ENCODE data around the gene SLC45A1.

SLC45A1 gene

GRCh38 chr1:8330271-8331125 lies 12.6 kb downstream of the SLC45A1 start:
- H3K4me1 ChIP-seq (ENCODE audit: insufficient read depth, low read length, poor library complexity, severe bottlenecking): no peaks in the 10 kb centered on the region
- no peaks in the 10 kb centered on the region for H3K9me2 ChIP-seq (replicated peaks; ENCODE audit: low read depth, low read length)
- no peaks in the 10 kb centered on the region for H3K36me3 ChIP-seq (ENCODE audit: insufficient read depth, low read length)
- no peaks in the 10 kb centered on the region for H3K79me2 ChIP-seq (ENCODE audit: insufficient read depth, low read length)
- H3K9ac ChIP-seq (ENCODE audit: low read depth, low read length, poor library complexity, severe bottlenecking): no peak overlapping the region
- no peak overlapping the region for H3K4me2 ChIP-seq (ENCODE audit: low read depth, low read length, poor library complexity, severe bottlenecking)
- H3K9me3 ChIP-seq (ENCODE audit: insufficient read depth, low read depth, low read length): no peaks in the 10 kb centered on the region
- no peaks in the 10 kb centered on the region for H3K27me3 ChIP-seq (ENCODE audit: insufficient read depth, low read length, poor library complexity, severe bottlenecking)
- H2AFZ ChIP-seq (ENCODE audit: low read length): no peak overlapping the region
- no peak overlapping the region for H3K4me3 ChIP-seq (ENCODE audit: low read length, poor library complexity, severe bottlenecking)
- no peaks in the 10 kb centered on the region for H3F3A ChIP-seq (ENCODE audit: low read depth)
- no peaks in the 10 kb centered on the region for H4K20me1 ChIP-seq (ENCODE audit: insufficient read depth, low read length, poor library complexity, severe bottlenecking)
- TF ChIP-seq CTCF (conservative IDR thresholded peaks at IDR 0.05; ENCODE audit: low read length) (no peak), EZH2phosphoT487 (IDR thresholded peaks at IDR 0.05; ENCODE audit: borderline replicate concordance) (no peak)

DNA sequence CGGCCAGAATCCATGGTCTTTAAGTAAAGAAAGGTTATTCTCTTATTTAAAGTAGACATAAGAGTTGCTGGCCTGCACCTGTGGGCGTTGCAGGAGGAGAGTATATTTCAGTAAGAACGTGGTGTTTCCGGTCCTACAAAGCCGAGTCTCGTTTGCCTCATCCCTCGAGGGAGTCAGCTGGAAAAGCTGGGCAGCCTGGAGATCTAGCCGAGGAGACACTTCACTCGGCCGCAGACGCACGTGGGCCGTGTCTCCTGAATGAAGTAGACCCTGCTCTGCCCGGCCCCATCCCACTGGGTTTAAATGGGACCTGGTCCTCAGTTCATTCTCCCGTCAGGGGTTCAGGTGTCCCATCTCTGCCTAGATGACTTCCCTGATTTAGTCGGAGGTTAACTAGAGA lies 14.9 kb downstream of the SLC45A1 start:
- Histone ChIP-seq H3F3A (ENCODE audit: low read depth) (no peaks in the 10 kb centered on the region), H3K9me3 (ENCODE audit: insufficient read depth, low read depth, low read length) (no peaks in the 10 kb centered on the region), H4K20me1 (ENCODE audit: insufficient read depth, low read length, poor library complexity, severe bottlenecking) (no peaks in the 10 kb centered on the region), H3K4me1 (ENCODE audit: insufficient read depth, low read length, poor library complexity, severe bottlenecking) (no peaks in the 10 kb centered on the region), H3K4me3 (ENCODE audit: low read length, poor library complexity, severe bottlenecking) (no peak overlapping the region), H3K79me2 (ENCODE audit: insufficient read depth, low read length) (no peaks in the 10 kb centered on the region), H3K27me3 (ENCODE audit: insufficient read depth, low read length, poor library complexity, severe bottlenecking) (no peaks in the 10 kb centered on the region), H2AFZ (ENCODE audit: low read length) (no peak overlapping the region), H3K9me2 (replicated peaks; ENCODE audit: low read depth, low read length) (no peaks in the 10 kb centered on the region), H3K4me2 (ENCODE audit: low read depth, low read length, poor library complexity, severe bottlenecking) (no peak overlapping the region), H3K9ac (ENCODE audit: low read depth, low read length, poor library complexity, severe bottlenecking) (no peak overlapping the region), H3K36me3 (ENCODE audit: insufficient read depth, low read length) (no peaks in the 10 kb centered on the region)
- no peak for TF ChIP-seq EZH2phosphoT487 (IDR thresholded peaks at IDR 0.05; ENCODE audit: borderline replicate concordance)
- no peak for TF ChIP-seq CTCF (conservative IDR thresholded peaks at IDR 0.05; ENCODE audit: low read length)

- no peak overlapping the region for H3K4me3 ChIP-seq (ENCODE audit: low read length, poor library complexity, severe bottlenecking)
- no peak overlapping the region for H3K4me2 ChIP-seq (ENCODE audit: low read depth, low read length, poor library complexity, severe bottlenecking)
- TF ChIP-seq CTCF (conservative IDR thresholded peaks at IDR 0.05; ENCODE audit: low read length) (no peak), EZH2phosphoT487 (IDR thresholded peaks at IDR 0.05; ENCODE audit: borderline replicate concordance) (no peak)
- H3K4me1 ChIP-seq (ENCODE audit: insufficient read depth, low read length, poor library complexity, severe bottlenecking): no peaks in the 10 kb centered on the region
- no peaks in the 10 kb centered on the region for H3K79me2 ChIP-seq (ENCODE audit: insufficient read depth, low read length)
- H3F3A ChIP-seq (ENCODE audit: low read depth): no peaks in the 10 kb centered on the region
- H3K9me2 ChIP-seq (replicated peaks; ENCODE audit: low read depth, low read length): no peaks in the 10 kb centered on the region
- H3K9ac ChIP-seq (ENCODE audit: low read depth, low read length, poor library complexity, severe bottlenecking): no peak overlapping the region
- H3K27me3 ChIP-seq (ENCODE audit: insufficient read depth, low read length, poor library complexity, severe bottlenecking): no peaks in the 10 kb centered on the region
- H2AFZ ChIP-seq (ENCODE audit: low read length): no peak overlapping the region
- H3K36me3 ChIP-seq (ENCODE audit: insufficient read depth, low read length): no peaks in the 10 kb centered on the region
- no peaks in the 10 kb centered on the region for H4K20me1 ChIP-seq (ENCODE audit: insufficient read depth, low read length, poor library complexity, severe bottlenecking)
- H3K9me3 ChIP-seq (ENCODE audit: insufficient read depth, low read depth, low read length): no peaks in the 10 kb centered on the region; the same call in 1 of the 2 replicates
Observed at GRCh38 chr1:8333246-8333987, 15.5 kb downstream of the SLC45A1 start.

Measured in Loucy (cell line).